Colonic mucosa (tissue), 4 donors: ENCODE results near the gene DISC1. TPM values are rescaled to one million over a fixed set of nuclear protein-coding genes. Genes with fewer than 3 reads are reported as not detected.

Experiments
- DNase-seq: peaks from one replicate; pipeline ENCODE4 v3.0.0-alpha.2; 2020
- H3K27ac ChIP-seq: fragments of 200-600 bp; one replicate; pipeline ENCODE4 v1.8.0; 2021
- H3K27me3 ChIP-seq: fragments of 200-600 bp; one replicate; pipeline ENCODE4 v1.8.0; 2021
- H3K36me3 ChIP-seq: fragments of 200-600 bp; one replicate; pipeline ENCODE4 v1.8.0; 2021
- H3K4me1 ChIP-seq: fragments of 200-600 bp; one replicate; pipeline ENCODE4 v1.8.0; 2021; ENCODE audit warnings: mild to moderate bottlenecking
- H3K4me3 ChIP-seq: fragments of 200-600 bp; one replicate; pipeline ENCODE4 v1.8.0; 2021
- H3K9ac ChIP-seq, 2 donors: one replicate each; pipeline ENCODE4 v1.7.0; 2013; ENCODE audit warnings: control low read depth in 2 of 2, low read depth in 2 of 2, low read length in 2 of 2
- H3K9me3 ChIP-seq: fragments of 200-600 bp; one replicate; pipeline ENCODE4 v1.8.0; 2021
- intact Hi-C: fragments of 100-400 bp; cut with DNase I; formaldehyde crosslinking; loops from one replicate; pipeline ENCODE4 v1.14.1; 2022
- total RNA-seq, 2 donors: library from RNA; stranded (reverse); fragmentation: NEBNext Ultra II Directional in 1 of 2; extraction: Animal tissue kit (Norgen Biotek cat#: 25700) in 1 of 2; gene quantifications; one replicate each; pipeline ENCODE4 v1.2.1, GENCODE V29; 2021
- TF ChIP-seq, protein P1 (sequence below): fragments of 200-600 bp; IDR thresholded peaks from one replicate; pipeline ENCODE4 v1.8.0; 2022; ENCODE audit warnings: antibody characterized with exemption, mild to moderate bottlenecking
- donor health status: healthy.
- donor health status: DM: no; HTN: no; CAD: no.
- donor health status: DM: no; HTN: no; CAD: no.

The DISC1 gene
- total RNA-seq, 2 donors from 2014 or later = 3.4 to 5.3 TPM

DNA sequence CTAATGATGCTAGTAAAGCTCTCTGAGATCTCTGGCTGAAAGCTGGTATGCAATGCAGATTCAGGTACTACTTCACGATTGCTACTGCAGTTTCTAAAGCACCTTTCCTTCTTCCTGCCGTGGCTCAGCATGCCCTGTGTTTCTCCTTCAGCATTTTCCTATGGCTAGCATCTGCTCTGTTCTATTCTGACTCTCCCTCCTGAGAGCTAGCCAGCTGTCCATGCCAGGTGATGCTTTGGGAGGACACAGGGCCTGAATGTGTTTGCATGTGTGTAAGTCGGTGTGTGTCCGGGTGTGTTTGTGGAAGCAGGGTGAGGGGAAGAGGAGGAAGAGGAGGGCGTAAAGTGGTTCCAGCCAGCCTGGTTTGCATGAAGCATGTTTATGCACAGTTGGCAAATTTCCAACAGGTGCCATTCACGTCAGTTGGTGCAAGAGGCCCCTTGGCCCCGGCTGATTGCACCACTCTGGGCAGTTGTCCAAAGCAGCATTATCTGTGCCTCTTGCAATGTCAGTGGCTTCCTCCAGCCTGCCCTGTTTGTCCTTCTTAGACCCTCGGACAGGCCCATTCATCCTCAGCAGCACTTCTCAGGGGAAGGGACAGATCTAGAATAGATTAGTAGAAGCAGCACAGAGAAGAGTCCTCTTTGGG is 433.3 kb downstream of the DISC1 start:
- H3K9ac ChIP-seq = no peak overlapping the region
- H3K27me3 ChIP-seq = no peaks in the 10 kb centered on the region
- no peak for DNase-seq
- no peak overlapping the region for H3K4me3 ChIP-seq
- TF ChIP-seq, protein P1, sequence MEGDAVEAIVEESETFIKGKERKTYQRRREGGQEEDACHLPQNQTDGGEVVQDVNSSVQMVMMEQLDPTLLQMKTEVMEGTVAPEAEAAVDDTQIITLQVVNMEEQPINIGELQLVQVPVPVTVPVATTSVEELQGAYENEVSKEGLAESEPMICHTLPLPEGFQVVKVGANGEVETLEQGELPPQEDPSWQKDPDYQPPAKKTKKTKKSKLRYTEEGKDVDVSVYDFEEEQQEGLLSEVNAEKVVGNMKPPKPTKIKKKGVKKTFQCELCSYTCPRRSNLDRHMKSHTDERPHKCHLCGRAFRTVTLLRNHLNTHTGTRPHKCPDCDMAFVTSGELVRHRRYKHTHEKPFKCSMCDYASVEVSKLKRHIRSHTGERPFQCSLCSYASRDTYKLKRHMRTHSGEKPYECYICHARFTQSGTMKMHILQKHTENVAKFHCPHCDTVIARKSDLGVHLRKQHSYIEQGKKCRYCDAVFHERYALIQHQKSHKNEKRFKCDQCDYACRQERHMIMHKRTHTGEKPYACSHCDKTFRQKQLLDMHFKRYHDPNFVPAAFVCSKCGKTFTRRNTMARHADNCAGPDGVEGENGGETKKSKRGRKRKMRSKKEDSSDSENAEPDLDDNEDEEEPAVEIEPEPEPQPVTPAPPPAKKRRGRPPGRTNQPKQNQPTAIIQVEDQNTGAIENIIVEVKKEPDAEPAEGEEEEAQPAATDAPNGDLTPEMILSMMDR = no peak
- H3K9me3 ChIP-seq = no peaks in the 10 kb centered on the region
- no peak overlapping the region for H3K27ac ChIP-seq
- H3K4me1 ChIP-seq = no peaks in the 10 kb centered on the region
- intact Hi-C loops = no loop called here
- H3K36me3 ChIP-seq = no peaks in the 10 kb centered on the region

DNA sequence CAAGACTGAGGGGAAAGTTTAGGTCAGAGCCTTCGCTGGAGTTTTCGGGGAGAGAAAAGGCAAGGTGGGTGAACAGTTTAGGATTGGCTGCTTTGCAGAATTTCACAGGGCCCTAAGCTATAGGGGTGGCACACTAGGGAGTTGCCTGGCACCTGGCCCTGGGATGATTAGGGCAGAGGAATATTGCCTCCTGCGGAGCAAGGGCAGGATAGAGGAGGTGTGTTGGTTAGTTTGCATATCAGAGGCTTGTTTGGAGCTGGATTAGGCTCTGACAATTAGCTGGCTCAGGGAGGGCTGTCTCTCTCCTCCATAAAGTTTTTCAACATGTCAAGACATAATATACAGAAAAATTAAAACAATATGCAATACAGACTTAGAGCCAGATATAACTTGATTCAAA is 436.4 kb downstream of the DISC1 start:
- no peaks in the 10 kb centered on the region for H3K9me3 ChIP-seq
- H3K27ac ChIP-seq = no peak overlapping the region
- TF ChIP-seq, protein P1 = no peak
- H3K9ac ChIP-seq = no peak overlapping the region
- no peak overlapping the region for H3K4me3 ChIP-seq
- H3K4me1 ChIP-seq = no peaks in the 10 kb centered on the region
- no peaks in the 10 kb centered on the region for H3K27me3 ChIP-seq
- intact Hi-C loops = no loop called here
- no peaks in the 10 kb centered on the region for H3K36me3 ChIP-seq
- DNase-seq = no peak

DNA sequence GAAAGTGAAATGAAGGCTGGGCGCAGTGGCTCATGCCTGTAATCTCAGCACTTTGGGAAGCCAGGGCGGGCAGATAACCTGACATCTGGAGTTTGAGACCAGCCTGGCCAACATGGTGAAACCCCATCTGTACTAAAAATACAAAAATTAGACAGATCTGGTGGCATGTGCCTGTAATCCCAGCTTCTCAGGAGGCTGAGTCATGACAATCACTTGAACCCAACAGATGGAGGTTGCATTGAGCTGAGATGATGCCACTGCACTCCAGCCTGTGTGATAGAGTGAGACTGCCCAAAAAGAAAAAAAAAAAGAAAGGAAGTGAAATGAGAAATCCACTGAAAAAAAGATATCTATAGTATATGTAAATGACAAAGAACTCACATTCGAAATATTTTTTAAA is 439.9 kb downstream of the DISC1 start:
- H3K4me1 ChIP-seq = no peaks in the 10 kb centered on the region
- H3K9ac ChIP-seq = no peak overlapping the region
- H3K27ac ChIP-seq = no peak overlapping the region
- no peaks in the 10 kb centered on the region for H3K36me3 ChIP-seq
- H3K9me3 ChIP-seq = no peaks in the 10 kb centered on the region
- H3K4me3 ChIP-seq = no peak overlapping the region
- DNase-seq = no peak
- TF ChIP-seq, protein P1 = no peak
- no peaks in the 10 kb centered on the region for H3K27me3 ChIP-seq
- intact Hi-C loops = no loop called here

- no peaks in the 10 kb centered on the region for H3K9me3 ChIP-seq
- no peak overlapping the region for H3K4me3 ChIP-seq
- H3K9ac ChIP-seq = no peak overlapping the region
- TF ChIP-seq, protein P1 = no peak
- no peaks in the 10 kb centered on the region for H3K27me3 ChIP-seq
- no peak for DNase-seq
- intact Hi-C loops = no loop called here
- no peaks in the 10 kb centered on the region for H3K4me1 ChIP-seq
- no peaks in the 10 kb centered on the region for H3K36me3 ChIP-seq
- H3K27ac ChIP-seq = no peak overlapping the region
Measured at GRCh38 chr1:232074265-232074664, 447.7 kb downstream of the DISC1 start.

DNA sequence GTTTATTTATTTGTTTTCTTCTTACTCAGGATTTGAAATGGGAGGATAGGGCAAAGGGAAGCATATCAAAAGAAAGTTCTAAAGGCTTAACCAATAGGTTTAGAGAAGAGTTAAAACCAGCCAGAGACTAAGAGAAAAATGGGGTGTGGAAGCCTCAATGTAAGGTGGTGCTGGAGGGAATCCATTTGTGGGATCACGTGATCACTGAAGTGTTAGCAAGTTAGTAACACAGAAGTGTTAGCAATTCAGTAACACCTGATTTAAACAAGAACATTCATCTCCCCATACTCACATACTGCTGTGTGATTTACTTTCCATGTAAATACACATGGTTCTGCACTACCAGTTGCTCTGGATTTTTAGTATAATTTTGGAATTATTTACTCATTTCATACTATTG is 451.2 kb downstream of the DISC1 start:
- no peak overlapping the region for H3K27ac ChIP-seq
- no peaks in the 10 kb centered on the region for H3K9me3 ChIP-seq
- TF ChIP-seq, protein P1 = no peak
- no peak overlapping the region for H3K9ac ChIP-seq
- no peak for DNase-seq
- no peaks in the 10 kb centered on the region for H3K27me3 ChIP-seq
- no peaks in the 10 kb centered on the region for H3K4me1 ChIP-seq
- intact Hi-C loops = no loop called here
- H3K4me3 ChIP-seq = no peak overlapping the region
- H3K36me3 ChIP-seq = no peaks in the 10 kb centered on the region
